Natural killer cell (primary cell): ENCODE measurements around the gene ZBTB8B. TPM values are rescaled to one million over a fixed set of nuclear protein-coding genes. Genes with fewer than 3 reads are reported as not detected.

Experiments used
- ATAC-seq, 3 donors: fragments of 150-1000 bp in 2 of 3; fragments of 200-7000 bp in 1 of 3; cut with Tn5 transposase; 1 replicate in 1 of 3; 2 replicates in 2 of 3; pipeline ENCODE4 v1.10.0; 2021; ENCODE audit warnings: mild to moderate bottlenecking in 2 of 3, moderate library complexity in 2 of 3
- DNase-seq, 2 donors: peaks; one replicate each; pipeline versions ENCODE4 v3.0.0 to v3.0.0-alpha.2; 2013 to 2021; ENCODE audit warnings: mixed read lengths in 1 of 2
- H3K27ac ChIP-seq: one replicate; pipeline ENCODE4 v1.5.1; 2013; ENCODE audit warnings: mild to moderate bottlenecking, low read length
- H3K27me3 ChIP-seq: one replicate; pipeline ENCODE4 v1.6.1; 2013; ENCODE audit warnings: low read length; ENCODE audit not compliant: control insufficient read depth, insufficient read depth
- H3K36me3 ChIP-seq: one replicate; pipeline ENCODE4 v1.6.1; 2013; ENCODE audit warnings: low read length; ENCODE audit not compliant: control insufficient read depth, insufficient read depth
- H3K4me1 ChIP-seq: one replicate; pipeline ENCODE4 v1.6.1; 2013; ENCODE audit warnings: low read length; ENCODE audit not compliant: control insufficient read depth, insufficient read depth
- H3K4me3 ChIP-seq: one replicate; pipeline ENCODE4 v1.5.1; 2013; ENCODE audit warnings: low read length
- H3K9me3 ChIP-seq: one replicate; pipeline ENCODE4 v1.6.1; 2013; ENCODE audit warnings: low read length; ENCODE audit not compliant: control insufficient read depth, insufficient read depth
- H3K27ac Mint-ChIP-seq, 2 donors: one replicate each; pipeline ENCODE4 v1.8.0; 2022; ENCODE audit warnings: mild to moderate bottlenecking in 2 of 2, mixed read lengths in 2 of 2, moderate library complexity in 1 of 2
- H3K27me3 Mint-ChIP-seq, 2 donors: one replicate each; pipeline ENCODE4 v1.8.0; 2022; ENCODE audit warnings: low read depth in 2 of 2, mixed read lengths in 2 of 2
- H3K36me3 Mint-ChIP-seq: one replicate; pipeline ENCODE4 v1.8.0; 2022; ENCODE audit warnings: mixed read lengths
- H3K4me1 Mint-ChIP-seq, 2 donors: one replicate each; pipeline ENCODE4 v1.8.0; 2022; ENCODE audit warnings: mixed read lengths in 2 of 2
- H3K4me3 Mint-ChIP-seq: one replicate; pipeline ENCODE4 v1.8.0; 2022; ENCODE audit warnings: mild to moderate bottlenecking, moderate library complexity, mixed read lengths
- H3K9me3 Mint-ChIP-seq, 2 donors: one replicate each; pipeline ENCODE4 v1.8.0; 2022; ENCODE audit warnings: mixed read lengths in 2 of 2
- WGBS: methylation state at CpG from one replicate; pipeline ENCODE4 v1.1.7; 2013; ENCODE audit warnings: missing lambda C conversion rate; ENCODE audit not compliant: insufficient coverage; 5-methylcytosine and 5-hydroxymethylcytosine counted together
- intact Hi-C: fragments of 100-400 bp; cut with micrococcal nuclease; formaldehyde crosslinking; loops from one replicate; pipeline ENCODE4 v1.14.2; 2022
- total RNA-seq, 4 donors: library from RNA; stranded (reverse); fragments of 120-200 nt in 1 of 4; gene quantifications; one replicate each; pipeline versions ENCODE4 v1.2.3 to v1.2.4, GENCODE V29; 2013 to 2022
- TF ChIP-seq, protein P1 (sequence below): fragments of 200-600 bp; IDR thresholded peaks from one replicate; pipeline ENCODE4 v1.8.0; 2022; ENCODE audit warnings: antibody characterized with exemption

Gene ZBTB8B
- total RNA-seq, 3 donors from 2014 or later (not counting 1 experiment from before 2014, with no cell fraction given): not detected

- intact Hi-C loops: no loop called here
- Mint-ChIP-seq H3K36me3 (no peaks in the 10 kb centered on the region), H3K27me3 (peaks cover 0 to 8% of the 10 kb centered on the region in 2 donors), H3K4me3 (no peak overlapping the region), H3K27ac (no peak overlapping the region), H3K9me3 (no peaks in the 10 kb centered on the region), H3K4me1 (no peaks in the 10 kb centered on the region)
- TF ChIP-seq, protein P1, sequence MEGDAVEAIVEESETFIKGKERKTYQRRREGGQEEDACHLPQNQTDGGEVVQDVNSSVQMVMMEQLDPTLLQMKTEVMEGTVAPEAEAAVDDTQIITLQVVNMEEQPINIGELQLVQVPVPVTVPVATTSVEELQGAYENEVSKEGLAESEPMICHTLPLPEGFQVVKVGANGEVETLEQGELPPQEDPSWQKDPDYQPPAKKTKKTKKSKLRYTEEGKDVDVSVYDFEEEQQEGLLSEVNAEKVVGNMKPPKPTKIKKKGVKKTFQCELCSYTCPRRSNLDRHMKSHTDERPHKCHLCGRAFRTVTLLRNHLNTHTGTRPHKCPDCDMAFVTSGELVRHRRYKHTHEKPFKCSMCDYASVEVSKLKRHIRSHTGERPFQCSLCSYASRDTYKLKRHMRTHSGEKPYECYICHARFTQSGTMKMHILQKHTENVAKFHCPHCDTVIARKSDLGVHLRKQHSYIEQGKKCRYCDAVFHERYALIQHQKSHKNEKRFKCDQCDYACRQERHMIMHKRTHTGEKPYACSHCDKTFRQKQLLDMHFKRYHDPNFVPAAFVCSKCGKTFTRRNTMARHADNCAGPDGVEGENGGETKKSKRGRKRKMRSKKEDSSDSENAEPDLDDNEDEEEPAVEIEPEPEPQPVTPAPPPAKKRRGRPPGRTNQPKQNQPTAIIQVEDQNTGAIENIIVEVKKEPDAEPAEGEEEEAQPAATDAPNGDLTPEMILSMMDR: no peak
- WGBS: 87% methylated on average over 3 of the region's 3 CpGs
- Histone ChIP-seq H3K9me3 (no peaks in the 10 kb centered on the region), H3K4me1 (no peaks in the 10 kb centered on the region), H3K4me3 (no peak overlapping the region), H3K27ac (no peak overlapping the region), H3K27me3 (no peaks in the 10 kb centered on the region), H3K36me3 (no peaks in the 10 kb centered on the region)
- ATAC-seq (no peak), DNase-seq (no peak)
Observed at GRCh38 chr1:32489774-32490454, 25.0 kb downstream of the ZBTB8B start.

DNA sequence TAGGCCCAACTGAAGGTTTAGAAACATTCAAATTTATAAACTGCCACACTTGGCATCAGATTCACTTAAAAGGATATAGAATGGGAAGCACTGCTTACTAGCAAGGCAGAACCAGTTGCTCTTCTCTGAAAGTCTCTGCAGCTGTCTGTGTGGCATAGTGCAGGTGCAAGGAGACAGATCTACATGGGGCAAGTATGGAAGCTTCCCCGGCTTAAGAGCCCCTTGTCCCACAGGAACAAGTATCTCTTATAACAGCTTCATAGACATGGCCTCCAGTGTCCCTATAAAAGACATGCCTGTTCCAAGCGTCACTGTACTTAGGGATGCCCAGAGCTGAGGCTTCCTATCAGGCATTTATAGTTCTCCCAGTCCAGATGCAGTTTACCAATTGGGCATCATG lies 26.5 kb downstream of the ZBTB8B start:
- H3K9me3 Mint-ChIP-seq: no peaks in the 10 kb centered on the region
- Histone ChIP-seq H3K27me3 (no peaks in the 10 kb centered on the region), H3K36me3 (no peaks in the 10 kb centered on the region), H3K4me1 (no peaks in the 10 kb centered on the region), H3K9me3 (no peaks in the 10 kb centered on the region), H3K4me3 (no peak overlapping the region), H3K27ac (no peak overlapping the region)
- peaks cover 0 to 5% of the 10 kb centered on the region in 2 donors for H3K27me3 Mint-ChIP-seq
- no peak overlapping the region for H3K4me3 Mint-ChIP-seq
- no peaks in the 10 kb centered on the region for H3K36me3 Mint-ChIP-seq
- DNase-seq (no peak), ATAC-seq (no peak)
- intact Hi-C loops: no loop called here
- no peak overlapping the region for H3K27ac Mint-ChIP-seq
- 97% methylated on average over 2 of the region's 2 CpGs for WGBS
- H3K4me1 Mint-ChIP-seq: no peaks in the 10 kb centered on the region
- TF ChIP-seq, protein P1: no peak

- no peaks in the 10 kb centered on the region for H3K4me1 Mint-ChIP-seq
- DNase-seq (no peak), ATAC-seq (no peak)
- no peaks in the 10 kb centered on the region for H3K9me3 Mint-ChIP-seq
- H3K9me3 ChIP-seq: no peaks in the 10 kb centered on the region
- peaks cover 2% of the 10 kb centered on the region for H3K27me3 ChIP-seq
- H3K4me3 ChIP-seq: no peak overlapping the region
- no peak overlapping the region for H3K27ac ChIP-seq
- H3K36me3 ChIP-seq: no peaks in the 10 kb centered on the region
- peaks cover 18% of the 10 kb centered on the region in 2 donors for H3K27me3 Mint-ChIP-seq
- TF ChIP-seq, protein P1: no peak
- H3K27ac Mint-ChIP-seq: no peak overlapping the region
- no peak overlapping the region for H3K4me3 Mint-ChIP-seq
- no peaks in the 10 kb centered on the region for H3K36me3 Mint-ChIP-seq
- WGBS: 91% methylated on average over 1 of the region's 1 CpG
- intact Hi-C loops: no loop called here
- H3K4me1 ChIP-seq: no peaks in the 10 kb centered on the region
Observed at GRCh38 chr1:32494196-32494595, 29.3 kb downstream of the ZBTB8B start.
